ENCODE results near the gene COL18A1. TPM values are rescaled to one million over a fixed set of nuclear protein-coding genes. Genes with fewer than 3 reads are reported as not detected.

The COL18A1 gene
- total RNA-seq, 1 donor from 2014 or later = 9.2 TPM

DNA sequence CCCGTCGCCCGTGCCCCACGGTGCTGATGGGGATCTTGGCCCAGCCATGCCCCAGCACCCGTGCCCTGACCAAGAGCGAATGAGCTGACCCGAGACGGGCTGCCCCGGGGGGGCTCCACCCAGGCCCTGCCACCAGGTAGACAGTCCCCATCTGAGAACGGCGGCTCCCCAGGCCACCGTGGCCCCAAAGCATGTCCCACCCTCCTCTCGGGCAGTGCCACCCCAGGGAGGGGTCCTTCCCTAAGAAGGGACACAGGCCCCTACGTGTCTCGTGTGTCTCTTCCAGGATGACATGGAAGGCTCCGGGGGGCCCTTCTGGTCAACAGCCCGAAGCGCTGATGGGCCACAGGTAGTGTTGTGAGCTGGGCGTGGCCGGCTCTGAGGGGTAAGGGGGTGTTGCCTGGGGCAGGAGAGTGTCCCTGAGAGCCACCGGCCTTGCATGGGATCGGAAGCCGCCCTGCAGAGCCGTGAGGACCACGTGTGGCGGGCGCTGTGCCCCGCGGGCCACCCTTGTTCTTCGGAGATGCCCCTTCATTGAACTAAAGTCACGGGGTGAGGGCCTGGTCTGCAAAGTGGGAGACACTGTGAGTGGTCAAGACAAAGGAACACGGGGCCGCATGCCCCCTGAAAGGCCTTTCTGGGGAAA, 82.3 kb downstream of the COL18A1 start:
- DNase-seq (ENCODE audit: low read depth) (no peak), FAIRE-seq (no peak)
- Histone ChIP-seq H3K27me3 (ENCODE audit: control insufficient read depth, insufficient read depth, low read length) (no peaks in the 10 kb centered on the region), H3K36me3 (ENCODE audit: control insufficient read depth, insufficient read depth, low read length) (no peaks in the 10 kb centered on the region), H3K4me3 (ENCODE audit: low read depth, low read length) (no peak overlapping the region)
- no peak for TF ChIP-seq CTCF (IDR thresholded peaks at IDR 0.05; ENCODE audit: insufficient read depth, low read length, severe bottlenecking)

DNA sequence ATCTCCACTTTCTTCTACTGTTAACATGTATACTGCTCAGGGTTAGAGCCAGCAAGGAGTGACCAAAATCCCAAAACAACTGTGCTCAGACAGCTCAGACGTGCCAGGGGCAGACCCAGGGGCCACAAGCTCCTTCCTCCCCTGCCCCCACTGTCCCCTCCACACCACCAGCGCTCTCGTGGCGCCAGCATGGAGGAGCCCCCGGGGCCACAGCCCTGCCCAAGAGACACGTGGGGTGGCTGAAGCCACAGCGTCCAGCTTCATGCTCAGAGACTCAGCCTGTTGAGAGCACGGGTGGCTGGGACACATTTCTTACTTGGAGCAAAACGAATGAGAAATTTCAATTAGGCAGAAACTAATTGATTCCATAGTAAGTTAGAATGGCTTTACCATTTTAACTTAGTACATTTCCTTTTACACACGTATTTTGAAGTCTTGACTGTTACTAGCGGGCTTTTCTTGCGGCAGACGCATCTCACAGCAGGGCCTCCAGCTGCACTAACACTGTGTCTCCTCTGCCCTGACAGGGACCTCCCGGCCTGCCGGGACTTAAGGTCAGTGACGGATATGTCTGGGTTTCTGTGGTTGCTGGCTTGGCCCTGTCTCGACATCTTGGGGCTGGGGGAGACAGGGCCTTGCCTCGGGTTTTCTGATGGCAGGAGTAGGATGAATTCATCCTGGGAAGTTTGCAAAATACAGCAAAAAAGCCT, 83.1 kb downstream of the COL18A1 start:
- Histone ChIP-seq H3K4me3 (ENCODE audit: low read depth, low read length) (no peak overlapping the region), H3K27me3 (ENCODE audit: control insufficient read depth, insufficient read depth, low read length) (no peaks in the 10 kb centered on the region), H3K36me3 (ENCODE audit: control insufficient read depth, insufficient read depth, low read length) (no peaks in the 10 kb centered on the region)
- FAIRE-seq (no peak), DNase-seq (ENCODE audit: low read depth) (no peak)
- TF ChIP-seq CTCF (IDR thresholded peaks at IDR 0.05; ENCODE audit: insufficient read depth, low read length, severe bottlenecking) = no peak

- FAIRE-seq = no peak
- Histone ChIP-seq H3K27me3 (ENCODE audit: control insufficient read depth, insufficient read depth, low read length) (no peaks in the 10 kb centered on the region), H3K36me3 (ENCODE audit: control insufficient read depth, insufficient read depth, low read length) (no peaks in the 10 kb centered on the region), H3K4me3 (ENCODE audit: low read depth, low read length) (no peak overlapping the region)
- DNase-seq (ENCODE audit: low read depth) = no peak
- no peak for TF ChIP-seq CTCF (IDR thresholded peaks at IDR 0.05; ENCODE audit: insufficient read depth, low read length, severe bottlenecking)
Measured at GRCh38 chr21:45488931-45489721, 84.2 kb downstream of the COL18A1 start.

GRCh38 chr21:45489722-45489982, 84.7 kb downstream of the COL18A1 start:
- H3K36me3 ChIP-seq (ENCODE audit: control insufficient read depth, insufficient read depth, low read length) = no peaks in the 10 kb centered on the region
- H3K4me3 ChIP-seq (ENCODE audit: low read depth, low read length) = no peak overlapping the region
- no peaks in the 10 kb centered on the region for H3K27me3 ChIP-seq (ENCODE audit: control insufficient read depth, insufficient read depth, low read length)
- no peak for DNase-seq (ENCODE audit: low read depth)
- FAIRE-seq = no peak
- TF ChIP-seq CTCF (IDR thresholded peaks at IDR 0.05; ENCODE audit: insufficient read depth, low read length, severe bottlenecking) = no peak

- no peak for DNase-seq (ENCODE audit: low read depth)
- TF ChIP-seq CTCF (IDR thresholded peaks at IDR 0.05; ENCODE audit: insufficient read depth, low read length, severe bottlenecking) = no peak
- Histone ChIP-seq H3K36me3 (ENCODE audit: control insufficient read depth, insufficient read depth, low read length) (no peaks in the 10 kb centered on the region), H3K27me3 (ENCODE audit: control insufficient read depth, insufficient read depth, low read length) (no peaks in the 10 kb centered on the region), H3K4me3 (ENCODE audit: low read depth, low read length) (no peak overlapping the region)
- FAIRE-seq = no peak
Measured at GRCh38 chr21:45490049-45490731, 85.2 kb downstream of the COL18A1 start.

Measured in bronchial epithelial cell (primary cell).